Trophoblast cell (in vitro differentiated cells and primary cell): ENCODE results near the gene NFYC.
A peak's percentile ranks its signal among the peaks of the same experiment; 100 is the strongest.

Experiments
- DNase-seq, 2 donors: peaks; one replicate each; pipeline ENCODE4 v3.0.0-alpha.2; 2016
- H2AFZ ChIP-seq: 2 replicates; pipeline ENCODE4 v1.6.1; 2013; ENCODE audit warnings: low read length, moderate library complexity, mild to moderate bottlenecking; ENCODE audit not compliant: insufficient read depth, poor library complexity
- H2AK5ac ChIP-seq: 2 replicates; pipeline ENCODE4 v1.6.1; 2013; ENCODE audit warnings: mild to moderate bottlenecking, low read length
- H2BK120ac ChIP-seq: 2 replicates; pipeline ENCODE4 v1.6.1; 2013; ENCODE audit warnings: low read length, mild to moderate bottlenecking, moderate library complexity; ENCODE audit not compliant: insufficient read depth, poor library complexity
- H2BK12ac ChIP-seq: 2 replicates; pipeline ENCODE4 v1.6.1; 2013; ENCODE audit warnings: mild to moderate bottlenecking, low read length, moderate library complexity
- H2BK5ac ChIP-seq: 2 replicates; pipeline ENCODE4 v1.6.1; 2013; ENCODE audit warnings: low read length, low read depth, moderate library complexity, mild to moderate bottlenecking; ENCODE audit not compliant: poor library complexity
- H3K14ac ChIP-seq: 2 replicates; pipeline ENCODE4 v1.6.1; 2013; ENCODE audit warnings: mild to moderate bottlenecking, low read length
- H3K18ac ChIP-seq: 2 replicates; pipeline ENCODE4 v1.6.1; 2013; ENCODE audit warnings: mild to moderate bottlenecking, low read length
- H3K23ac ChIP-seq: 2 replicates; pipeline ENCODE4 v1.6.1; 2013; ENCODE audit warnings: low read length
- H3K27ac ChIP-seq: 2 replicates; pipeline ENCODE4 v1.5.1; 2013; ENCODE audit warnings: low read depth, mild to moderate bottlenecking, inconsistent platforms, low read length, moderate library complexity
- H3K27me3 ChIP-seq: 2 replicates; pipeline ENCODE4 v1.6.1; 2013; ENCODE audit warnings: inconsistent platforms, mild to moderate bottlenecking, low read length, moderate library complexity; ENCODE audit not compliant: insufficient read depth
- H3K36me3 ChIP-seq, 2 experiments: 1 replicate in 1 of 2; 2 replicates in 1 of 2; pipeline ENCODE4 v1.6.1; 2013; ENCODE audit warnings: low read length in 2 of 2, mild to moderate bottlenecking in 2 of 2, moderate library complexity in 1 of 2; ENCODE audit not compliant: insufficient read depth in 2 of 2, control insufficient read depth in 1 of 2
- H3K4ac ChIP-seq: 2 replicates; pipeline ENCODE4 v1.6.1; 2013; ENCODE audit warnings: low read depth, mild to moderate bottlenecking, low read length, moderate library complexity
- H3K4me1 ChIP-seq, 2 experiments: 1 replicate in 1 of 2; 2 replicates in 1 of 2; pipeline ENCODE4 v1.6.1; 2013; ENCODE audit warnings: low read length in 2 of 2, mild to moderate bottlenecking in 2 of 2, moderate library complexity in 1 of 2; ENCODE audit not compliant: insufficient read depth in 2 of 2, control insufficient read depth in 1 of 2
- H3K4me2 ChIP-seq: 2 replicates; pipeline ENCODE4 v1.6.1; 2013; ENCODE audit warnings: inconsistent platforms, mild to moderate bottlenecking, low read length, moderate library complexity
- H3K4me3 ChIP-seq: 2 replicates; pipeline ENCODE4 v1.5.1; 2013; ENCODE audit warnings: mild to moderate bottlenecking, low read depth, low read length, inconsistent platforms
- H3K79me1 ChIP-seq: one replicate; pipeline ENCODE4 v1.6.1; 2013; ENCODE audit warnings: low read length
- H3K79me2 ChIP-seq: 2 replicates; pipeline ENCODE4 v1.6.1; 2013; ENCODE audit warnings: low read length, mild to moderate bottlenecking; ENCODE audit not compliant: control insufficient read depth, insufficient read depth, poor library complexity
- H3K9ac ChIP-seq: 2 replicates; pipeline ENCODE4 v1.6.1; 2013; ENCODE audit warnings: mild to moderate bottlenecking, low read length
- H3K9me3 ChIP-seq: 2 replicates; pipeline ENCODE4 v1.6.1; 2013; ENCODE audit warnings: low read depth, mild to moderate bottlenecking, control low read depth, inconsistent platforms, low read length; ENCODE audit not compliant: insufficient read depth
- H4K12ac ChIP-seq: 2 replicates; pipeline ENCODE4 v1.6.1; 2013; ENCODE audit warnings: low read depth, mild to moderate bottlenecking, low read length, moderate library complexity
- H4K8ac ChIP-seq: 2 replicates; pipeline ENCODE4 v1.6.1; 2013; ENCODE audit warnings: low read depth, mild to moderate bottlenecking, low read length, moderate library complexity
- H4K91ac ChIP-seq: one replicate; pipeline ENCODE4 v1.6.1; 2013; ENCODE audit warnings: low read depth, mild to moderate bottlenecking, low read length, moderate library complexity
- WGBS: extraction: QIAGEN DNeasy Blood & Tissue Kit; methylation state at CpG from one replicate; pipeline ENCODE4 v1.1.7; 2013; ENCODE audit warnings: missing lambda C conversion rate; ENCODE audit not compliant: insufficient read length, insufficient coverage; ENCODE audit errors: extremely low coverage; 5-methylcytosine and 5-hydroxymethylcytosine counted together

Gene NFYC

DNA sequence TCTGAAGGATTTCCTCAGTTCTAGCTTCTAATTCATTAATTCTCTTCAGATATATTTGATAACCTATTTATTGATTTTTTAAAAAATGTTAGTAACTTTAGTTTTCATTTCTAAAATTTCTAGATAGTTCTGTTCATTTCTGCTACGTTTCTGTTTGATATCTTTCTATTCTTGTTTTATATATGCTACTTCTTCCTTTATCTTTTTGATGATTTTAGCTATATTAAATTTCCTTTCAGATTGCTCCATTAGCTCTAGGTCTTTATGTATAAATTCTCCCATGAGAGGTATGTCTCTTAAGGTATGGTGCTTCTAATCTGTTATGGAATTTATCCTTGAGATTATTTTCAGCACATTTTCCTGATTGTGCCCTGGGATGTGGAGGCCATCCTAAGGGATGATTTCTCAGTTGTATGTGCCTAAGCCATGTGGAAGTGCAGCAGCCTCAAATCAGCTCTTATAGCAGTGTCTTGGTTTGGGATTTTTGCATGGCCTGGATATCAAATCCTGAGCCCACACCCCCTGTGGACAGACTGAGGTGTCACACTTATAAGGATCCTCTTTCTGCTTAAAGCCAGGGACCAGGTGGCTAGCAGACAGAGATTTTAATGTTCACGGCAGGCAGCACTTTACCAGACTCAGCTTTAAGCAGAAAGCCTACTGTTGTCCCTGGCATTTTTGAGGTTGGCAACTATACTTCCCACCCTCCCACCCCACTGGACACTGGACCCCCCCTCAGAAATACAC lies 85.9 kb downstream of the NFYC start:
- WGBS = no CpG with 5 or more reads among the region's 2 CpGs
- peaks cover 4% of the 10 kb centered on the region for H3K9me3 ChIP-seq
- no peak overlapping the region for H3K27ac ChIP-seq
- H4K8ac ChIP-seq = no peak overlapping the region
- H3K36me3 ChIP-seq = peaks cover 3% of the 10 kb centered on the region in 2 experiments
- H2BK12ac ChIP-seq = no peak overlapping the region
- no peak for DNase-seq
- H3K79me2 ChIP-seq = no peaks in the 10 kb centered on the region
- H3K4me1 ChIP-seq = no peaks in the 10 kb centered on the region
- no peak overlapping the region for H2AFZ ChIP-seq
- H3K4me2 ChIP-seq = no peak overlapping the region
- H2BK5ac ChIP-seq = no peak overlapping the region
- H3K9ac ChIP-seq = no peak overlapping the region
- H2AK5ac ChIP-seq = no peak overlapping the region
- no peak overlapping the region for H3K18ac ChIP-seq
- no peak overlapping the region for H4K91ac ChIP-seq
- no peak overlapping the region for H2BK120ac ChIP-seq
- peaks cover 5% of the 10 kb centered on the region for H3K27me3 ChIP-seq
- no peak overlapping the region for H3K23ac ChIP-seq
- no peak overlapping the region for H3K4me3 ChIP-seq
- H3K14ac ChIP-seq = no peak overlapping the region
- H3K4ac ChIP-seq = no peak overlapping the region
- no peak overlapping the region for H4K12ac ChIP-seq
- H3K79me1 ChIP-seq = no peaks in the 10 kb centered on the region

DNA sequence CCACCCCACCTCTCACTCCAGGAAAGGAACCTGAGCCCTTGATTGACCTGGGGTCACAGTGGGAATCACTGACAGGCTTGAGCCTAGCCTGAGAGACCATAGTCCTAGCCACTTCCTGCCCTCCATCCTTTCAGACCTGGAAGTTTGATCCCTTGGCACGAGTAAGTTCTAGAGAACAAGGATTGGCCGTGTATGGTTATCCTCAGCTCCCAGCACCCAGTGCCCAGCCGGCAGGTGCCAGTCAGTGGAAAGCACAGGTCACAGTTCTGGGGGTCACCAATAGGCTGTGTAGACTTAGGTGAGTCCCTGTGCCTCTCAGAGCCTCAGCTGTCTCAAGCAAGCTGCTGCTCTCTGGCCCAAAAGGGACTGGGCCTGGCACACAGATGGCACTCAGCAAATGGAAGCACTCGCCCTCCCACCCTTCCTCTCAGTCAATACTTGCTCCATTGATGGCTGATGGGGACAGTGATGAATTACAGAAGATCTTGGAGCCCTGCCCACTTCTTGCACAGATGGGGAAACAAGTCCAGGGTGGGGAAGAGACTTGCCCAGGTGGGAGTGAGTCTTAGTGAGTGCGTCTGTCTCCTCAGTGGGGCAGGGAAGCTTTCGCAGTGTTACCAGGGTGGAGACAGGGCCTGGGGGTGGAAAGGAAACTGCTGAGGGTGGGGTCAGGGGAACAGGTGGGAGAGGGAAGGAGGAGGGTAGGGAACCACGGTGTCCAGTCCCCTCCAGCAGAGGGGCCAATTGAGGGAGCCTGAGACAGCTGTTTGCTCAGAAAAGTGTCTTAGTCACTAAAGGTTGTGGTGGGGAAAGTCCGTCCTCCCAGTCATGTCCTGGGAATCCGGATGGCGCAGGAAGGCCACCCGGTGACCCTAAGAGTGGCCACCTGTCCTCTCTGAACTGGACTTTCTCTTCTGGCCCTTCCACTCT lies 89.4 kb downstream of the NFYC start:
- H2BK12ac ChIP-seq = no peak overlapping the region
- DNase-seq = peak in 1 of 2 donors; percentile 31
- no CpG with 5 or more reads among the region's 11 CpGs for WGBS

DNA sequence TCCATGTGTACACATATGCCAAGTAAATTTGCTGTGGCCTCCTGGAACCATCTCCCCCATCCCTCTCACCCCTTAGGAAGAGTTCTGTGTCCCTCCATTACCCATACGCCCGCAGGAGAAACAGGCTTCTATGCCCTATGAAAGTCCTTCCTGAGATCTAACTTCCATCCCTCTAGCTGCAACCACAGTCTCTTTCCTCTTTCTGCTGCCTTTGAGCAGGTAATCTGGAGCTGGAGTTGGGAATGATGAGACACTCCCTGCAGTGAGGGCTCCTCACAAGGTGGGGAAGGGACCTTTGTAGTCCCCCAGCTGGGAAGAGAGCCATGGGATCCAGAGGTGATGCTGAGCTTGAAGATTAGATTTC lies 90.1 kb downstream of the NFYC start:
- Histone ChIP-seq H3K4me1 (peaks cover 8 to 9% of the 10 kb centered on the region in 2 experiments), H2BK120ac (no peak overlapping the region), H3K27ac (no peak overlapping the region), H3K79me1 (no peaks in the 10 kb centered on the region), H4K8ac (no peak overlapping the region), H2AFZ (no peak overlapping the region), H2AK5ac (no peak overlapping the region), H3K18ac (no peak overlapping the region), H3K4ac (no peak overlapping the region), H3K14ac (no peak overlapping the region), H2BK5ac (no peak overlapping the region), H3K4me3 (no peak overlapping the region), H4K12ac (no peak overlapping the region), H3K27me3 (peaks cover 31% of the 10 kb centered on the region), H3K9me3 (peaks cover 8% of the 10 kb centered on the region), H3K9ac (no peak overlapping the region), H3K4me2 (no peak overlapping the region), H3K23ac (no peak overlapping the region), H3K36me3 (no peaks in the 10 kb centered on the region), H4K91ac (no peak overlapping the region), H3K79me2 (no peaks in the 10 kb centered on the region), H2BK12ac (no peak overlapping the region)
- DNase-seq = no peak
- WGBS = no CpG with 5 or more reads among the region's 2 CpGs

More for the DNA sequence above, 89.4 kb downstream of the NFYC start:
- no peak overlapping the region for H3K23ac ChIP-seq
- H2BK120ac ChIP-seq = no peak overlapping the region
- no peak overlapping the region for H3K4me3 ChIP-seq
- H3K4me1 ChIP-seq = peaks cover 8 to 9% of the 10 kb centered on the region in 2 experiments
- H3K4me2 ChIP-seq = no peak overlapping the region
- no peak overlapping the region for H3K14ac ChIP-seq
- H4K8ac ChIP-seq = no peak overlapping the region
- H3K79me1 ChIP-seq = no peaks in the 10 kb centered on the region
- H2AFZ ChIP-seq = no peak overlapping the region
- H3K4ac ChIP-seq = no peak overlapping the region
- no peak overlapping the region for H2AK5ac ChIP-seq
- H2BK5ac ChIP-seq = no peak overlapping the region
- peaks cover 3% of the 10 kb centered on the region in 2 experiments for H3K36me3 ChIP-seq
- no peak overlapping the region for H4K12ac ChIP-seq
- H3K27ac ChIP-seq = no peak overlapping the region
- no peak overlapping the region for H3K18ac ChIP-seq
- no peak overlapping the region for H4K91ac ChIP-seq
- no peaks in the 10 kb centered on the region for H3K79me2 ChIP-seq
- H3K27me3 ChIP-seq = peaks cover 31% of the 10 kb centered on the region
- H3K9me3 ChIP-seq = peaks cover 12% of the 10 kb centered on the region
- no peak overlapping the region for H3K9ac ChIP-seq

DNA sequence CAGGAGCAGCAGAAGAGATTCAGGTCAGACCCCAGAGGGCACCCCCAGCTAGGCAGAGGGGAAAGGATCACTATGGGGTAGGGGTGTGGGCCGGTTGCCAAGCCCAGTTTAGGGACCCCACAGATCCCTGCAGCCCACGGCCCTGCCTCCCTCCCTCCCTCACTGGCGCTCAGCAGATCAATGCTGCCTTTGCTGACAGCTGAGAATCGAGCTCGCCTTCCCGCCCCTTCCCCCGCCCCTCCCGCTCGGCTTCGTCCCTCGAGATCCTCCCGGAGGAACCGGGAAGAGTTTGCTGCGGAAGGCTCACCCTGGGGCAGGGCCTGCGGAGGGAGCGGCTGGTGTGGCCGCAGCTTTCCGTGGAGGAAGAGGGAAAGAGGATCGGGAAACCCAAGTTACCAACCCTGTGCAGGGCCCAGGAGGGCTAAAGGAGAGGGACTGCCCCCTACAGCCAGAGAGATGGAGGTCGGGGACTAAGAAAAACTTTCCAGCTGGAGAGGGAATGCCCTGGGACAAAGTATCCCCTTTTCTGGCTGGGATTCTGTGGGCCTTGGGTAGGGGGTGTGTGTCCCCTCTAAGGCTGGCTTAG lies 91.0 kb downstream of the NFYC start:
- Histone ChIP-seq H2AFZ (no peak overlapping the region), H3K79me2 (no peaks in the 10 kb centered on the region), H3K36me3 (no peaks in the 10 kb centered on the region), H3K27me3 (peaks cover 31% of the 10 kb centered on the region), H3K18ac (no peak overlapping the region), H2AK5ac (no peak overlapping the region), H3K4me3 (no peak overlapping the region), H3K9ac (no peak overlapping the region), H2BK12ac (no peak overlapping the region), H3K14ac (no peak overlapping the region), H3K79me1 (no peaks in the 10 kb centered on the region), H3K4me1 (peaks cover 8 to 9% of the 10 kb centered on the region in 2 experiments), H4K8ac (no peak overlapping the region), H2BK120ac (no peak overlapping the region), H3K9me3 (peaks cover 8% of the 10 kb centered on the region), H2BK5ac (no peak overlapping the region), H4K91ac (no peak overlapping the region), H3K27ac (no peak overlapping the region), H4K12ac (no peak overlapping the region), H3K4me2 (peak overlapping the region; percentile 30), H3K4ac (no peak overlapping the region), H3K23ac (no peak overlapping the region)
- no CpG with 5 or more reads among the region's 20 CpGs for WGBS
- no peak for DNase-seq
